Measurements from ENCODE around the gene PARD3.

PARD3 gene

GRCh38 chr10:34319197-34319846, 495.8 kb downstream of the PARD3 start:
- no peak for DNase-seq

- no peak for DNase-seq
Observed at GRCh38 chr10:34316154-34316553, 498.9 kb downstream of the PARD3 start.

- no peak for DNase-seq
Observed at GRCh38 chr10:34314457-34314856, 500.6 kb downstream of the PARD3 start.

- DNase-seq: no peak
Observed at GRCh38 chr10:34313888-34314287, 501.2 kb downstream of the PARD3 start.

GRCh38 chr10:34313353-34313752, 501.7 kb downstream of the PARD3 start:
- no peak for DNase-seq

- DNase-seq: no peak
Observed at GRCh38 chr10:34311679-34312078, 503.4 kb downstream of the PARD3 start.

GRCh38 chr10:34310234-34310633, 504.9 kb downstream of the PARD3 start:
- no peak for DNase-seq

GRCh38 chr10:34305189-34305588, 509.9 kb downstream of the PARD3 start:
- no peak for DNase-seq

- DNase-seq: no peak
Observed at GRCh38 chr10:34303022-34303421, 512.1 kb downstream of the PARD3 start.

- DNase-seq: no peak
Observed at GRCh38 chr10:34299105-34299611, 515.9 kb downstream of the PARD3 start.

- DNase-seq: no peak
Observed at GRCh38 chr10:34298346-34298818, 516.7 kb downstream of the PARD3 start.

GRCh38 chr10:34297541-34298345, 517.4 kb downstream of the PARD3 start:
- no peak for DNase-seq

GRCh38 chr10:34295142-34295548, 520.0 kb downstream of the PARD3 start:
- DNase-seq: no peak

GRCh38 chr10:34294137-34294536, 521.0 kb downstream of the PARD3 start:
- no peak for DNase-seq

GRCh38 chr10:34292675-34293074, 522.4 kb downstream of the PARD3 start:
- DNase-seq: no peak

GRCh38 chr10:34292194-34292565, 522.9 kb downstream of the PARD3 start:
- DNase-seq: no peak

GRCh38 chr10:34291466-34292193, 523.5 kb downstream of the PARD3 start:
- no peak for DNase-seq

GRCh38 chr10:34290412-34291081, 524.5 kb downstream of the PARD3 start:
- DNase-seq: no peak

GRCh38 chr10:34288634-34289033, 526.5 kb downstream of the PARD3 start:
- no peak for DNase-seq

GRCh38 chr10:34286136-34286739, 528.9 kb downstream of the PARD3 start:
- no peak for DNase-seq

- no peak for DNase-seq
Observed at GRCh38 chr10:34281661-34282582, 533.2 kb downstream of the PARD3 start.
